Activated CD8-positive, alpha-beta memory T cell treated with anti-CD3 and anti-CD28 coated beads, Interleukin-2, amount 50 U/mL, for 24 hours (primary cell): ENCODE data around the gene KLRC3.
"Not testable (repeated sequence)": the region's sequence is repeated elsewhere in the genome, so short reads cannot be mapped to it uniquely, and the experiment has no call there.

Experiments used
- DNase-seq: peaks from one replicate; pipeline ENCODE4 v3.0.0-alpha.2; 2020; ENCODE audit errors: extremely low read depth

KLRC3 gene

DNA sequence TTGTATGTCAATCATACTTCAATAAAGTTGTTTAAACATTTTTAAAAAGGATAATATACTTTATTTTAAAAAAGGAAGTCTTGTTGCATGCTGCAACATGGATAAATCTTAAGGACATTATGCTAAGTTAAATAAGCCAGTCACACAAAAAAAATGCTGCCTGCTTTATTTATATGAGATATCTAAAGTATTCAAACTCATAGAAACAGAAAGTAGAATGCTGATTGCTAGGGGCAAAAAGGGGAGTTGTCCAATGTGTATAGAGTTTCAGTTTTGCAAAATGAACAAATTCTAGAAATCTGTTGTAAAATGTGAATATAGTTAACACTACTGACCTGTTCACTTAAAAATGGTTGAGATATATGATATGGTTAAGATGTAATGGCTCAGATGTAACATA lies 19.6 kb downstream of the KLRC3 start:
- no peak for DNase-seq

DNA sequence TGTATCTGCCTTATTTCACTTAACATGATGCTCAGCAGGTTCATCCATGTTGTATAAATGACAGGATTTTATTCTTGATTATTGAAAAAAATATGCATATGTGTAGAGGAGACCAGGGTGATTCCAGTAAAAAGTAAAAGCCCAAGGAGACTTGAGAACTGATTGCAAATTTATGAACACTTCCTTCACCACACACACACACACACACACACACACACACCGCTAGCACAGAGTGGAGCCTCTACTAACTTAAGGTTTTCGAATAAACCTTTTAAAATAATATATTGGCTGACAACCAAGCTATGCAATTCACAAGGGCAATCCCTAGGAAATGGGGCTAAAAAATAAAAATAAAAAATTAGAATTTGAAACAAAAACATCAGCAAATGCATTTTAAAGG lies 22.2 kb downstream of the KLRC3 start:
- DNase-seq: no peak

DNA sequence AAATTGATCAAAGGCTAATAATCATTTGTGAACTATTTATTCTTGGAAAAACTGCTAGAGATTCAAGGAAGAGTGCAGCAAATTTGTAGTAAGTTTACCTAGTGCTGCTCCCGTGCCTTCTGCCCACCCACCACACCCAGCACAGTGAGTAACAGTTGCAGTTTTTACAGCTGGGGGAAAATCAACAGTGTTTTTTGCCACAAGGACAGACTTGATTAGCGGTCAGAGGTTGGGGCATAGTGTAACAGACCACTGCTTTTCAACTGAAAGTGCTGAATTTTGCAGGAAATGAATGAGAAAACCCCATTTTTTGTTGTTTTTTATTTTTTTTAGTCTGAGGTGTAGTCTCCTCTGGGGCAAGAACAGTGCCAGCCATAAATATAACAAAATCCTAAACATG lies 23.1 kb downstream of the KLRC3 start:
- DNase-seq: no peak

DNA sequence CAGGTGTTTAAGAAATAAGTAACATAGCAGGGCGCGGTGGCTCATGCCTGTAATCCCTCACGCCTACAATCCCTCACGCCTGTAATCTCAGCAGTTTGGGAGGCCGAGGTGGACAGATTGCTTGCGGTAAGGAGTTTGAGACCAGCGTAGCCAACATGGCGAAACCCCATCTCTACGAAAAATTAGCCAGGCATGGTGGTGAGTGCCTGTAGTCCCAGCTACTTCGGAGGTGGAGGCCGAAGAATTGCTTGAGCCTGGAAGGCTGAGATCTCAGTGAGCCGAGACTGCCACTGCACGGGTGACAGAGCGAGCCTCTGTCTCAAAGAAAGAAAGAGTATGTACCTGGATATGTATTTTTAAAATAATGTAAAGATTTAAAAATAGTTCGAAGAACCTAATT lies 24.2 kb downstream of the KLRC3 start:
- not testable (repeated sequence) for DNase-seq

DNA sequence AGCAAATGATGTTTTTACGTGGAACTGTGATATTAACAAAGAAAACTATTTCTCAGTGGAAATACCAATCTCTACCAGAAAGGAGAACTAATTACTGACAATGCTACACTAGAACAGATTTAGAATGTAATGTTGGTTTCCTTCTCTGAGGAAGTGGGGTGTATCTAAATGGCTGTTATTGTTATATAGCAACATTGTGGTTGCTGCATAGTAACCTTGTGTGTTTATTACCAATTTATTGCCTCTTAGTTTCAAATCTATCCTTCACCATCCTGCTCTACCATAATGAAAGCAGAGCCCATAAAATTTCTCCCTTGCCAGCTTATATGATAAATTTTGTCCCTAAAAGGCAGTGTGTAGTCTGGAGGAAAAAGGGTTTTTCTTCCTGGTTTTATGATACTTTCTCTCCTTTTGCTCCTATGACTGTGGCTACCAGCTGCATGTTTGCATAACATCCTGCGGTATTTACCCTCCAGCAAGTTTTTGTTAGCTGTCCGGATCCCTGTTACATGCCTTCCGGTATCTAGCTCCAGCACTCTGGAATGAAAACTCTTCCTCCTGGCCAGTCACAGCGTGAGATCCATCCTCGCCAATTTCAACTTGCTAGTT lies 24.9 kb downstream of the KLRC3 start:
- DNase-seq: no peak

DNA sequence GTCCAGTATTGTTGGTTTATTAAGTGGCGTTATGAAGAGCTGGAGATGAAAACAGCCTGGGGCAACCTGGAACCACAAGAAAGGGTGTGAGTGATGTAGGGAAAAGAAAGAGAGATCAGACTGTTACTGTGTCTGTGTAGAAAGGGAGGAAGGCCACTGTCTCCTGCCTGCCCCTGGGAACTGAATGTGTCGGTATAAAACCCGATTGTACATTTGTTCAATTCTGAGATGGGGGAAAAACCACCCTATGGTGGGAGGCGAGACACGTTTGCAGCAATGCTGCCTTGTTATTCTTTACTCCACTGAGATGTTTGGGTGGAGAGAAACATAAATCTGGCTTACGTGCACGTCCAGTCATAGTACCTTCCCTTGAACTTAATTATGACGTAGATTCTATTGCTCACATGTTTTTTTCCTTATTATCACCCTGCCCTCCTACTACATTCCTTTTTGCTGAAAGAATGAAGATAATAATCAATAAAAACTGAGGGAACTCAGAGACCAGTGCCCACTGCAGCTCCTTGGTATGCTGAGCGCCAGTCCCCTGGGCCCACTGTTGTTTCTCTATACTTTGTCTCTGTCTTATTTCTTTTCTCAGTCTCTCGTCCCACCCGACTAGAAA lies 25.8 kb downstream of the KLRC3 start:
- not testable (repeated sequence) for DNase-seq

DNA sequence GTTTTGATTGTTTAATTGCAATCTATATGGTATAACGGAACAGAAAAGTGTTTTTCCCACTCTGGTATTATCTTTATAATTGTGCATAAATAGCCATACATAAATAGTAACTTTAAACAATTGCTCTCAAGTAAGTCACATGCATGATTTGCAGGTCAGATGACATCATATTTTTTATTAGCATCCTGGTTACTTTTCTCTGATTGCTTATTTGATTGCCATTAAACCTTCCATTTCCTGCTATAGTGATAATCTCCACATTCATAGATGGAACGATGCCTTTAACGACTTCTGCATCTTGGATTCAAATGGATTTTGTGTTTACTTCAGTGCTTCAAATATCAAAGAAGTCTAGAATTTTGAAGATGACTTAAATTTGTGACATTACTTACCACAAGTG lies 27.1 kb downstream of the KLRC3 start:
- no peak for DNase-seq

DNA sequence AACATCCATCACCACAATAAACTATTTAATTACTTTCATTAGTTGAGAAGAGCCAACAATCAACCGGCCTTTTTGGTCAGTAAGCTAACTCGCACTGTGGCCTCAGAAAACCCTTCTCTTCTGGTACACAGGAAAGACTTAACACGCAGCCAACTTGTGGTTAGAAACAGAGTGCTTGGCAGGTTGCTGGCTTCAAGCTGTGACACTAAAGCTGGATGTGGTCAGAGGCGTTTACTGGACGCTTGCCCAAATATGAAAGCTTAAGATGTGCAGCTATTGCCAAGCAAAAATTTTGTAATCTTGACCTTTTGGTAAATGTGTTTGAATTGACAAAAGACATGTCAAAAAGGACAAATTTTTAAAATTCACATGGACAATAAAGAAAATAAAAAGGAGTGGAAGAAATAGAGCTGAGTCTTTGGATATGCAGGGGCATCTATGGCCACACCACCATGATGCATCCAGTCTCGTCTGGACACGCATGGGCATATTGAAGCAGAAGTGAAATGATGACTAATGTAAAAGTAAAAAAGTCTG lies 27.9 kb downstream of the KLRC3 start:
- no peak for DNase-seq

DNA sequence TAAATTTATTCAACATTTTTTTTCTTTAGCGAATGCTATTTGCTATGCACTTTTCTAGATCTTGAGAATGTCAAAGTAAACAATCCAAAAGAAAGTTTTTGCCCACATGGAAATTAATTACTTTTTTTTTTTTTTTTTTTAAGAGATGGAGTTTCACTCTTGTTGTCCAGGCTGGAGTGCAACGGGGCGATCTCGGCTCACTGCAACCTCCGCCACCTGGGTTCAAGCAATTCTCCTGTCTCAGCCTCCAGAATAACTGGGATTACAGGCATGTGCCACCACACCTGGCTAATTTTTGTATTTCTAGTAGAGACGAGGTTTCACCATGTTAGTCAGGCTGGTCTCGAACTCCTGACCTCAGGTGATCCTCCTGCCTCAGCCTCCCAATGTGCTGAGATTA lies 29.4 kb downstream of the KLRC3 start:
- not testable (repeated sequence) for DNase-seq

DNA sequence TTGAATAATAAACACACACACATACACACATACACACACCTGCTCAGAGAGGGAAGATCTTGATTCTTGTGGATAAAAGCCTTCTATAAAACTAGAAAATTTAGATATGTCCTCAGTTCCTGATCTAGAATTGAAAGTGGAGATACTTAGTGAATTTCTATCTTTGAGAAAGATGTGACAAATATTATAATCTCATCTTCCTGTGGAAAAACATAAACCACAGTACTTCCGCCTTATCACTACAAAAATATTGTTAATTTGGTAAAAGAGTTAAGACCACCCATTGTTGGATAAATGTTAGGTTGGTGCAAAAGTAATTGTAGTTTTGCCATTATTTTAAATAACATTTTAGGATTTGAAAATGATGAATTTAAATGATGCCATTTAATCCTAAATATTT lies 30.5 kb downstream of the KLRC3 start, which contains the start of gene KLRK1:
Gene KLRK1, minus strand, starts transcription at position 138 of the 400 bp plus-strand sequence. CDS start 1,231 bp downstream, outside the sequence.
- DNase-seq: no peak

DNA sequence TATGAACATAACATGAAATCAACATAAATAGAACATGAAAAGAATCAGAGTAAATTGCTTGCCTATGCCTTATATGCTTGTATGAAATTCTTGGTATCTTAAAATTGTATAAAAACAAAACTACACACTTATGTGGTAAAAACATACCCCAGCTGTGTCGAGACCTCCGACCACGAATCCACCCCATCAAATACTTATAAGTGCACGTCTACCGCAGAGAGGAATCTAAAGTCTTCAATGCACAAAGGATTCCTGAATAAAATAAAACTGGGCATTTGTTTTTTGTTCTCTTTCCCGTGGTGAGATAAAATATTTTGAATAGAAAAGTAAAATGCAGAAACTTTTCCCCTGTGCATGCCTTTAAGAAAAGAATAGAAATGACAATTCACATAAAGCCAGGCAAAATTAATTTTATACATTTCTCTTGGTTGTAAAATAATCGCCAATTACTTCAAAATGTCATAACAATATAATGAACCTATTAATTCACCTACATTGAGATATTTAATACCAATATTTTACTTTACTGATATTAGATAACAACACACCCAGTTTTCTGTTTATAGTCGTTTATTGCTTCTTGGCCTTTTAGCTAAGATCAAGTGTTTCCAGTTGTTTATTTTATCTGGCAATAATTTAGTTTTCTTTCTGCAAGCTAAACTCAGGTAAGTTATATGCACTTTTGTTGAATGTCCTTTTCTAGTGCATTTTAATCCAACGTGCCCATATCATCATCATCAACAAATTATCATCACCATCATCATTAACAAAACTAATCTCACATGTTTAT lies 31.6 kb downstream of the KLRC3 start:
- no peak for DNase-seq

DNA sequence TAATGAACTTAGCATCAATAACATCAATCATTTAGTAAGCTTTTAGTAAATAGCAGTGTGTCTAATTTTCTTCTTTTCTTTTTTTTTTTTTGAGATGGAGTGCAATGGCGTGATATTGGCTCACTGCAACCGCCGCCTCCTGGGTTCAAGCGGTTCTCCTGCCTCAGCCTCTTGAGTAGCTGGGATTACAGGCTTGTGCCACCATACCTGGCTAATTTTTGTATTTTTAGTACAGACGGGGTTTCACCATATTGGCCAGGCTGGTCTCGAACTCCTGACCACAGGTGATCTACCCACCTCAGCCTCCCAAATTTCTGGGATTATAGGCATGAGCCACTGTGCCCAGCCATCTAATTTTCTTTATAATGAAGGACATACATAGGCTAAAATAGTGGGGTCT lies 32.9 kb downstream of the KLRC3 start:
- not testable (repeated sequence) for DNase-seq

DNA sequence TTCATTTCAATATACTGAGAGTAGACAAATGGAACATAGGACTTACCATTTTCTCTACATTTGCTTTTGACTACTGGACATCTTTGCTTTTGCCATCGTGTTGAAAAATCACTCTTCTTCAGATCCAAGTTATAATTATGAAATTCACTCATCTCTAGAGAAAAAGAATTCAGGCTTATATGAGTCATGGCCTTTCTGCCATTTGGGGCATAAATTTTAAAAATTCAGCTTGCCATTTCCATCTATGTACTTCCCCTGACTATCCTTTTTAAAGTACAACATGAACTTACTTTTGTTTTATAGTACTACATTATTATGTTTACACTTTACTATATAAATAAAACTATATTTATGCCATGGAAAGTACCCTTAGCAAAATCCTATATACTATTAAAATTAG lies 33.5 kb downstream of the KLRC3 start:
- no peak for DNase-seq

DNA sequence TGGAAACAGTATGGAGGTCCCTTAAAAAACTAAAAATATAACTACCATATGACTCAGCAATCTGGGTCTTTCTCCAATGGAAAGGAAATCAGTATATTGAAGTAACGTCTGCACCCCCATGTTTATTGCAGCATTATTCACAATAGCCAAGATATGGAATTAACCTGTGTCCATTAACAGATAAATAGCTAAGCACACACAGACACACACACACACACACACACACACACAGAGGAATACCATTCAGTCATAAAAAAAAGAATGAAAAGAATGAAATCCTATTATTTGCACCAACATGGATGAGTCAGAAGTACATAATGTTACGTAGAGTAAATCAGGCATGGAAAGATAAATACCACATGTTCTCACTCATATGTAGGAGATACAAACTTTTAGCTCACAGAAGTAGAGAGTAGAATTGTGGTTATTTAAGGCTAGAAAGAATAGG lies 35.2 kb downstream of the KLRC3 start:
- no peak for DNase-seq

DNA sequence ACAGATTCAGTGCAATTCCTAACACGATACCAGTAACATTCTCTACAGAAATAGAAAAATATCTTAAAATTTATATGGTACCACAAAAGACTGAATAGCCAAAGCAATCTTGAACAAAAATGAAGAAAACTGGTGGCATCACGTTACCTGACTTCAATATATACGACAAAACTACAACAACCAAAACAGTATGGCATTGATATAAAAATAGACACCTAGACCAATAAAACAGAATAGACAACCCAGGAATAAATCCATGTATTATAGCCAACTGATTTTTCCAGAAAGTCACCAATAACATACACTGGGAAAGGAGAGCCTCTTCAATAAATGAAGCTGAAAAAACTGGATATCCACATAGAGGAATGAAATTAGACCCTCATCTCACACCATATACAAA lies 36.2 kb downstream of the KLRC3 start:
- DNase-seq: no peak

DNA sequence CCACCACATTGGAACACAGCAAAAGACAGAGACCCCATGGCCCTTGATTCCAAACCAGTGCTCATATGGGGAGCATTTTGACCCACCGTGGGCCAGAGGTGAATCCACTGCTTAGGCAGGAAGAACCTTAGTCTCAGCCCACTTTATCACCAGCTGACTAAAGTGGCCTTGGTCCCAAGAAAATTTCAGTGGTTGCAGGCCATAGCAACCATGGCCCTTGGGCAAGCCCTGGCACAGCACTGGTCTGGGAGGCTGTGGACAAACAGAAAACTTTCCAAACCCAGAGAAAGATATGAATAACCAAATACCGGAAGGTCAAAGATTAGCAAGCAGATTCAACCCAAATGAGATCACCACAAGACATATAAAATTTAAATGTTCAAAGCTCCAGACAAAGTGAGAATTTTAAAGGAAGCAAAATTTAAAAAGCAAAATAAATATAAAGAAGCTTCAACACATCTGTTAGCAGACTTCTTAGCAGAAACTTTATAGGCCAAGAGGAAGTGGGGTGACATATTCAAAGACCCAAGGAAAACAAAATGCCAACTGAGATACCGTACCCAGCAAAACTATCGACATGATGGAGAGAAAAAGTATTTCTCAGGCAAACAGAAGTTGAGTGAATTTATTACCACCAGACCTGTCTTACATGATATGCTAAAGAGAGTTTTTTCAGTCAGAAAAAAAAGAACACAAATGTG lies 38.3 kb downstream of the KLRC3 start:
- no peak for DNase-seq

DNA sequence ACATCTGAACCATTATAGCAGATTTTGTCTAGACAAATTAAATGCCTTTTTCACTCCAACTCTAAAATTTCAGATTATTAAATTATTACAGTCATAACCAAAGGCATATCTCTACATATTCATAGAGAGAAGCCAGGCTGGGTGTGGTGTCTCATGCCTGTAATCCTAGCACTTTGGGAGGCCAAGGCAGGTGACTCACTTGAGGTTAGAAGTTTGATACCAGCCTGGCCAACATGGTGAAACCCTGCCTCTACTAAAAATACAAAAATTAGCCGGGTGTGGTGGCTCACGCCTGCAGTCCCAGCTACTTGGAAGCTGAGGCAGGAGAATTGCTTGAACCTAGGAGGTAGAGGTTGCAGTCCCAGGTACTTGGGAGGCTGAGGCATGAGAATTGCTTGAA lies 41.7 kb downstream of the KLRC3 start:
- DNase-seq: not testable (repeated sequence)

DNA sequence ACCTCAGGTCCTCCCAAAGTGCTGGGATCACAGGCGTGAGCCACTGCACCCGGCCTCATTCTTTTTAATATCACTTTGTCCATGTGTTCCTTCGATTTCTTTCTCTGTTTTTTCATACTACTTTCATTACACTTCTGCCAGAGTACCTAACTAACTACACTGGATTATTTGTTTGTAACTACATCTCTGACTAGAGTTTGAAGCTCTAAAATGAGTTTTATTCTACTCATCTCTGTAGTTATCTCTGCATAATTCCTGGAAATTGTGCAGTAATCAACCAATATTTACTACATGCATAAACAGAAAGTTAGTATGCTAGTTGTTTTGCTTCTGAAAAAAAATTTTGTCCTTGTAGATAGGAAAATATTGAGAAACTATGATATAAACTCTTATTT lies 45.8 kb downstream of the KLRC3 start:
- no peak for DNase-seq

DNA sequence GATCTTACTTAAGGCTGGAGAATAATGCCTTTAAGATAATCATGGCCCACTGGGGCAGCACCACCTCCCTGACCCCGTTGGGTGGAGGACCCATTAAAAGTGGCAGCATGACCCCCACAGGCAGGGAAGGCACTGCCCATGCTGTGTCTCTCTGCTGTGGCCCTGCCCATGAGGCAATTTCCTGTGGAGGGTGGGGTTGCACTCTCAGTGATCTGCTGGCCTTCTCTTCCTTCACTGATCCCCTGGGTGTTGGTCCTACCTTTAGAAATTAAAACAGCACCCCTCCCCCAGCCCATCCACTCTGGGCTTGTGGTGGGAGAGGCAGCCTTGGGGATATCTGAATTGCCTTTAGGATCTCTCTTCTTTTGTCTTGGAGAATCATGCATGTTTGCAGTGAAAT lies 47.8 kb downstream of the KLRC3 start:
- DNase-seq: no peak

DNA sequence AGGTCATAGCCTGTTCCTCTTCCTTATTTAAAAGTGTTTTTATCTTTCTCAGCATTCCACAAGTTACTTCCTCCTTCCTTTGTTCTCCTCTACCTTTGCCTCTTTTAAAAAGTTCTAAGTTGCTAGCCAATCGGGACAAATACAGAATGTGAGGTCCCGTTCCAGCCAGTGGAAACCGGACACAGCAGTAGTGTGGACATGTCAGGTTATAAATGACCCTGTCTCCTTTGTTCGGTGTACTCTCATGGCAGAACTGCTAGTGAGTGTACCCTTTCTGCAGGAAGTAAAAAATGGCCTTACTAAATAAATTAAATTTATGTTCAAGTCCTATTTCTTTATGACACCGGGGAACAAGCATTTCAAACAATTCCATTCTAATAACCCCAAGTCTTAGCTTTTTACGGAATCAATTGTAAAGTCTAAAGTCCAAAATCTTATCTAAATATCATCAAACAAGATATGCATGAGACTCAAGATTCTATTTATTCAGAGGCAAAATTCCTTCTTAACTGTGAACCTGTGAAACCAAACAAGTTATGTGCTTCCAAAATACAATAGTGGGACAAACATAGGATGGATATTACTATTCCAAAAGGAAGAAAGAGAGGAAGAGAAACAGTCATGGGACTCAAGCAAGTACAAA lies 48.4 kb downstream of the KLRC3 start:
- not testable (repeated sequence) for DNase-seq

DNA sequence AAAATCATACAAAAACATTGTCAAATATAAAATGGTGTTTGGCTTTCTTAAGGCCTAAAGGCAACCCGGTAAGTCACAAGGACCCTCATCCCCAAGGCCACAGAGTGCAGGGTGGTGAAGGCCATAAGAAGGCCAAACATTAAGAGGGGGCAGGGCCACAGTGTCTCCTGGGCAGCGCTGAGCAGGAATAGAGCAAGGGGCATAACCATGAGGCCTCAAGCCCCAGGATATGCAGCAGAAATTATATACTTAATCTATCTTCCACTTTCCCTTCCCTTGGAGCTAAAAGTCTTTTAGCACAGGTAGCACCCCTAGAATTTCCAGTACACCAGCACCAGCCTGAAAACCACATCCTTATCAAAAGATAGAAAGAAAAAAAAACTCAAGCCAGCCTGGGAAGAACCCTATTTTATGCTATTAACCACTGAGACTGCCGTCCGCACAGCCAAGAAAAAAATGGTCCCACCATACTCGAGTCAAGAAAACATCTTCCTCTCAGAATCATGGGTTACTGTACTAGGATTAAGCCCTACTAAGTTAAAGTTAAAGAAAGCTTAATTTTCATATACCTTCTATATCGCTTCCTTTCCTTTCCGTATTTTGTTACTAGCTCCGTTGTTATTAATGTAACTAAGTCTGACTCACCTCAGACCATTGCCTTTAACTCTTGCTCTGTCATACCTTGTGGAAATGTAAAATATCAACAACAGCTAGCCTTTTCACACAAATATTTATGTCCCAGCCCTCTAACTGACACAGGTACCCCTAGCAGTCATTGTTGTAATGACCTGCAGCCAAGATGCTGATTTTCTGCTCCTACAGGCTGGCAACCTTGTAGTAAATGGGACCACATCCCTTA lies 50.6 kb downstream of the KLRC3 start:
- no peak for DNase-seq
